Uterus (tissue), 4 donors: ENCODE data around the gene IGFBP4. TPM values are rescaled to one million over a fixed set of nuclear protein-coding genes. Genes with fewer than 3 reads are reported as not detected.

ENCODE experiments used
- DNase-seq, 2 donors: peaks; one replicate each; pipeline ENCODE4 v3.0.0-alpha.2; 2019 to 2020
- H3K27ac ChIP-seq, 2 donors: fragments of 200-600 bp; sonication (generic); 1 replicate in 1 of 2; 2 replicates in 1 of 2; pipeline ENCODE4 v1.5.1; 2016 to 2018
- H3K27me3 ChIP-seq, 2 donors: fragments of 200-600 bp; sonication (generic); one replicate each; pipeline ENCODE4 v1.5.1; 2018 to 2019; ENCODE audit warnings: control low read depth in 1 of 2
- H3K36me3 ChIP-seq, 2 donors: fragments of 200-600 bp; sonication (generic); one replicate each; pipeline ENCODE4 v1.5.1; 2019; ENCODE audit warnings: control low read depth in 1 of 2
- H3K4me1 ChIP-seq, 2 donors: fragments of 200-600 bp; sonication (generic); one replicate each; pipeline ENCODE4 v1.5.1; 2018 to 2019; ENCODE audit warnings: control low read depth in 1 of 2
- H3K4me3 ChIP-seq, 2 donors: fragments of 200-600 bp; sonication (generic); 1 replicate in 1 of 2; 2 replicates in 1 of 2; pipeline ENCODE4 v1.5.1; 2018 to 2019; ENCODE audit warnings: mild to moderate bottlenecking in 1 of 2
- H3K9me3 ChIP-seq, 2 donors: fragments of 200-600 bp; sonication (generic); one replicate each; pipeline ENCODE4 v1.5.1; 2019; ENCODE audit warnings: control low read depth in 1 of 2
- POLR2A ChIP-seq, 2 donors: fragments of 450-650 bp; IDR thresholded peaks; one replicate each; pipeline ENCODE4 v1.6.1; 2016; ENCODE audit warnings: antibody characterized with exemption in 2 of 2, mild to moderate bottlenecking in 1 of 2, moderate library complexity in 1 of 2
- intact Hi-C: fragments of 100-400 bp; cut with DNase I; formaldehyde crosslinking; loops from one replicate; pipeline ENCODE4 v1.15.1; 2023; ENCODE audit warnings: low total_unique reads
- total RNA-seq, 4 donors: library from RNA; depleted of rRNA in 3 of 4; stranded (reverse); fragments of >200 nt in 3 of 4; gene quantifications; one replicate each; pipeline versions ENCODE4 v1.1.0 to v1.2.4, GENCODE V29; 2014 to 2023
- TF ChIP-seq, protein P1 (sequence below), 4 experiments: fragments of 200-600 bp in 2 of 4; fragments of 450-650 bp in 2 of 4; sonication (generic) in 2 of 4; IDR thresholded peaks; one replicate each; pipeline ENCODE4 v1.5.1; 2016 to 2019; ENCODE audit warnings: antibody characterized with exemption in 4 of 4, mild to moderate bottlenecking in 2 of 4, moderate library complexity in 1 of 4
- donor health status: DM: yes; HTN: yes; CAD: no.

The IGFBP4 gene
- total RNA-seq, 4 donors from 2014 or later = 331 to 1,351 (median 418) TPM

DNA sequence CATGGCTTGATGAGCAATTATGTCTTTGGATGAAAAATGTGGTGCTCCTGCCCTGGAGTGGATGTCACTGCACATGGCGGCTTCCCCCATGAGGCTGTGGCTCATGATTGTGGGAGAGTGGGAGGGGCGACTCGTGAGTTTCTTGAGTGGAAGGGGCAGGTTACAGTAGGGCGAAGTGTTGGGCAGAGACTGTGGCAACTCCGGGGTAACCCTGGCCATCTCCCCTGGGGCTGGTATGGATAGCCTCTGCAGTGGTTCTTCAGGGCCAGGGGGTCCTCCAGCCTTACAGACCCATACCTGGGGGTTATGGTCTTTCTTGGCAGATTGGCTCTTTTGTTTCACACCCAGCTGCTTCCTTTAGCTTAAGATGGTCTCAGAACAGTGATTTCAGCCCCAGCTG lies 59.5 kb downstream of the IGFBP4 start:
- Histone ChIP-seq H3K4me1 (no peaks in the 10 kb centered on the region), H3K4me3 (no peak overlapping the region), H3K27me3 (no peaks in the 10 kb centered on the region), H3K27ac (no peak overlapping the region), H3K9me3 (no peaks in the 10 kb centered on the region), H3K36me3 (no peaks in the 10 kb centered on the region)
- DNase-seq = no peak
- intact Hi-C loops = no loop called here
- TF ChIP-seq, protein P1, sequence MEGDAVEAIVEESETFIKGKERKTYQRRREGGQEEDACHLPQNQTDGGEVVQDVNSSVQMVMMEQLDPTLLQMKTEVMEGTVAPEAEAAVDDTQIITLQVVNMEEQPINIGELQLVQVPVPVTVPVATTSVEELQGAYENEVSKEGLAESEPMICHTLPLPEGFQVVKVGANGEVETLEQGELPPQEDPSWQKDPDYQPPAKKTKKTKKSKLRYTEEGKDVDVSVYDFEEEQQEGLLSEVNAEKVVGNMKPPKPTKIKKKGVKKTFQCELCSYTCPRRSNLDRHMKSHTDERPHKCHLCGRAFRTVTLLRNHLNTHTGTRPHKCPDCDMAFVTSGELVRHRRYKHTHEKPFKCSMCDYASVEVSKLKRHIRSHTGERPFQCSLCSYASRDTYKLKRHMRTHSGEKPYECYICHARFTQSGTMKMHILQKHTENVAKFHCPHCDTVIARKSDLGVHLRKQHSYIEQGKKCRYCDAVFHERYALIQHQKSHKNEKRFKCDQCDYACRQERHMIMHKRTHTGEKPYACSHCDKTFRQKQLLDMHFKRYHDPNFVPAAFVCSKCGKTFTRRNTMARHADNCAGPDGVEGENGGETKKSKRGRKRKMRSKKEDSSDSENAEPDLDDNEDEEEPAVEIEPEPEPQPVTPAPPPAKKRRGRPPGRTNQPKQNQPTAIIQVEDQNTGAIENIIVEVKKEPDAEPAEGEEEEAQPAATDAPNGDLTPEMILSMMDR (IDR thresholded peaks at IDR 0.05) = no peak
- TF ChIP-seq POLR2A (IDR thresholded peaks at IDR 0.05) = no peak

DNA sequence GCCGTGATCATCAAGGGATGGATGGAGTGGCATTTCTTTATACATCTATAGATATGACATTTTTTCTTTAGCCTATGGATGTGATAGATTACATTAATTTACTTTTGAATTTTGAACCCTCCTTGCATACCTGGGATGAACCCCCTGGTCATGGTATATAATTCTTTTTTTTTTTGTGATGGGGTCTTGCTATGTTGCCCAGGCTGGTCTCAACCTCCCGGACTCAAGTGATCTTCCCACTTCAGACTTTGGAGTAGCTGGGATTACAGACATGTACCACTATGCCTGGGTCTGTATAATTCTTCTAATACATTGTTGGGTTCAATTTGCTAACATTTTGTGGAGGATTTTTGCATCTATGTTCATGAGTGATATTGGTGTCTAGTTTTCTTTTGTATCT lies 59.9 kb downstream of the IGFBP4 start:
- H3K27me3 ChIP-seq = no peaks in the 10 kb centered on the region
- H3K36me3 ChIP-seq = no peaks in the 10 kb centered on the region
- no peaks in the 10 kb centered on the region for H3K9me3 ChIP-seq
- no peak overlapping the region for H3K4me3 ChIP-seq
- DNase-seq = no peak
- TF ChIP-seq POLR2A (IDR thresholded peaks at IDR 0.05) = no peak
- TF ChIP-seq, protein P1 (IDR thresholded peaks at IDR 0.05) = no peak
- no peak overlapping the region for H3K27ac ChIP-seq
- no peaks in the 10 kb centered on the region for H3K4me1 ChIP-seq
- intact Hi-C loops = no loop called here

DNA sequence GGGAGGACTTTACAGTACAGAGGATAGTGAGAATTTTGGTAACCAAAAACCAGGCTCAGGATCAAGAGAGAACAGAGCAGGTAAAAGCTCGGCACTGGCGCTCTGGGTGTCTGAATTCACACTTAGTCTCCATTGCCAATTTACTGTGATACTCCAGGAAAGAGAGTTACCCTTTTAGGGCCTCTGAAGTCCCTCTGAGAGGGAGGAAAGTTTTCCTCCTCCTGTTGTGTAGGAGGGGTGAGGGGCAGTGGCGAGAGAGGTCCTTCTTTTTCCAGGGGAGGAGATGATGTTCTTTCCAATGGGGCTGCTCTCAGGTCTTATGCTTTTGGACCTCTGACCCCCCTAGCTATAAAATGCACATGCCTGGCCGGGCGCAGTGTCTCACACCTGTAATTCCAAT lies 63.5 kb downstream of the IGFBP4 start:
- no peak for DNase-seq
- Histone ChIP-seq H3K9me3 (no peaks in the 10 kb centered on the region), H3K4me1 (no peaks in the 10 kb centered on the region), H3K36me3 (no peaks in the 10 kb centered on the region), H3K27me3 (no peaks in the 10 kb centered on the region), H3K4me3 (no peak overlapping the region), H3K27ac (no peak overlapping the region)
- TF ChIP-seq, protein P1 (IDR thresholded peaks at IDR 0.05) = no peak
- TF ChIP-seq POLR2A (IDR thresholded peaks at IDR 0.05) = no peak
- intact Hi-C loops = no loop called here

Other genes starting within 250 kb of the IGFBP4 start
- 10 to 100 TPM in 2 of 4 donors, 1 to 10 TPM in 2; 4.9 to 34.3 (median 8.6) TPM for gene WIPF2, start 224.1 kb upstream of the IGFBP4 start, total RNA-seq
- gene CDC6, start 155.6 kb upstream of the IGFBP4 start, total RNA-seq = 10 to 100 TPM in 1 of 4 donors, under 1 TPM in 1, not detected in 2; 0.88 to 11.3 TPM
- gene RARA, start 134.3 kb upstream of the IGFBP4 start, total RNA-seq = 10 to 100 TPM; 18.9 to 80.5 (median 46.3) TPM
- gene GJD3, start 78.7 kb upstream of the IGFBP4 start, total RNA-seq = 1 to 10 TPM in 1 of 4 donors, under 1 TPM in 1, not detected in 2; 0.83 to 3.8 TPM
- 100 to 1,000 TPM in 1 of 4 donors, 1 to 10 TPM in 1, under 1 TPM in 1, not detected in 1; 0.26 to 145 (median 1.9) TPM for gene TOP2A, start 25.6 kb upstream of the IGFBP4 start, total RNA-seq
- gene TNS4, start 58.2 kb downstream of the IGFBP4 start, total RNA-seq = 1 to 10 TPM in 1 of 4 donors, under 1 TPM in 2, not detected in 1; 0.09 to 2.6 (median 0.28) TPM
- under 1 TPM in 1 of 4 donors, not detected in 3; 0.14 TPM for gene CCR7, start 122.0 kb downstream of the IGFBP4 start, total RNA-seq
- 100 to 1,000 TPM; 109 to 401 (median 159) TPM for gene SMARCE1, start 204.4 kb downstream of the IGFBP4 start, total RNA-seq
- gene KRT222, start 221.7 kb downstream of the IGFBP4 start, total RNA-seq = 1 to 10 TPM in 3 of 4 donors, not detected in 1; 1.6 to 4.2 (median 2.6) TPM